AG09309 (cell line): ENCODE data around the gene CNOT6.
"Not testable (repeated sequence)": the region's sequence is repeated elsewhere in the genome, so short reads cannot be mapped to it uniquely, and the experiment has no call there.

Experiments
- DNase-seq: peaks from one replicate; pipeline ENCODE4 v3.0.0-alpha.2; 2010; ENCODE audit warnings: low read depth
- H3K4me3 ChIP-seq: 2 replicates; pipeline ENCODE4 v1.5.1; 2011; ENCODE audit warnings: mild to moderate bottlenecking, low read depth, low read length, moderate library complexity; ENCODE audit not compliant: control insufficient read depth
- TF ChIP-seq, protein P1 (sequence below): IDR thresholded peaks from 2 replicates; pipeline ENCODE4 v1.5.1; 2011; ENCODE audit warnings: mild to moderate bottlenecking, low read depth, low read length, inconsistent platforms; ENCODE audit not compliant: insufficient read depth, control insufficient read depth; ENCODE audit errors: missing control alignments

CNOT6 gene

GRCh38 chr5:180472269-180472668 is 21.9 kb upstream of the CNOT6 start:
- TF ChIP-seq, protein P1, sequence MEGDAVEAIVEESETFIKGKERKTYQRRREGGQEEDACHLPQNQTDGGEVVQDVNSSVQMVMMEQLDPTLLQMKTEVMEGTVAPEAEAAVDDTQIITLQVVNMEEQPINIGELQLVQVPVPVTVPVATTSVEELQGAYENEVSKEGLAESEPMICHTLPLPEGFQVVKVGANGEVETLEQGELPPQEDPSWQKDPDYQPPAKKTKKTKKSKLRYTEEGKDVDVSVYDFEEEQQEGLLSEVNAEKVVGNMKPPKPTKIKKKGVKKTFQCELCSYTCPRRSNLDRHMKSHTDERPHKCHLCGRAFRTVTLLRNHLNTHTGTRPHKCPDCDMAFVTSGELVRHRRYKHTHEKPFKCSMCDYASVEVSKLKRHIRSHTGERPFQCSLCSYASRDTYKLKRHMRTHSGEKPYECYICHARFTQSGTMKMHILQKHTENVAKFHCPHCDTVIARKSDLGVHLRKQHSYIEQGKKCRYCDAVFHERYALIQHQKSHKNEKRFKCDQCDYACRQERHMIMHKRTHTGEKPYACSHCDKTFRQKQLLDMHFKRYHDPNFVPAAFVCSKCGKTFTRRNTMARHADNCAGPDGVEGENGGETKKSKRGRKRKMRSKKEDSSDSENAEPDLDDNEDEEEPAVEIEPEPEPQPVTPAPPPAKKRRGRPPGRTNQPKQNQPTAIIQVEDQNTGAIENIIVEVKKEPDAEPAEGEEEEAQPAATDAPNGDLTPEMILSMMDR: no peak
- H3K4me3 ChIP-seq: no peak overlapping the region
- DNase-seq: no peak

DNA sequence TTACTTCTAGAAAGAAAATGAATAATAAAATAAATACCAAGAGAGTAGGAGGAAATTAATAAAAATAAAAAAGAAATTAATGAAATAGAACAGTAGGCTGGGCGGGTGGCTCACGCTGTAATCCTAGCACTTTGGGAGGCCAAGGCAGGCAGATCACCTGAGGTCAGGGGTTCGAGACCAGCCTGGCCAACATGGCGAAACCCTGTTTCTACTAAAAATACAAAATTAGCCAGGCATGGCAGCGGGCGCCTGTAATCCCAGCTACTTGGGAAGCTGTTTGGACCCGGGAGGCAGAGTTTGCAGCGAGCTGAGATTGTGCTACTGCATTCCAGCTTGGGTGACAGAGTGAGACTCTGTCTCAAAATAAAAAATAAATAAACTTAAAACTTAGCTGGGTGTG is 20.8 kb upstream of the CNOT6 start:
- DNase-seq, H3K4me3 ChIP-seq: not testable (repeated sequence)

- H3K4me3 ChIP-seq: no peak overlapping the region
- no peak for DNase-seq
- TF ChIP-seq, protein P1: no peak
These were observed 19.6 kb upstream of the CNOT6 start for GRCh38 chr5:180474569-180474968.

DNA sequence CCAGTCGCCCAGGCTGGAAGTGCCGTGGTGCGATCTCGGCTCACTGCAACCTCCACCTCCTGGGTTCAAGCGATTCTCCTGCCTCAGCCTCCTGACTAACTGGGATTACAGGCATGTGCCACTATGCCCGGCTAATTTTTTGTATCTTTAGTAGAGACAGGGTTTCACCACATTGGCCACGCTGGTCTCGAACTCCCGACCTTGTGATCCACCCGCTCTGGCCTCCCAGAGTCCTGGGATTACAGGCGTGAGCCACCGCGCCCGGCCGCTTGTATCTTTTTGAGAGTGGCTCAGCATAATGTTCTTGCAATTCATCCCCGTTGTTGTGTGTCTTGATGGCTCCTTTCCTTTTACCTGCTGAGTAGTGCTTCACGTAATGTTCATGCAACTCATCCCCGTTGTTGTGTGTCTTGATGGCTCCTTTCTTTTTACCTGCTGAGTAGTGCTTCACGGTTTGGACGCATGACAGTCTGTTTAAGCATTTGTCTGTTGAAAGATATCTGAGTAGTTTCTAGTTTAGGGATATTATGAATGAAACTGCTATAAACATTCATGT is 18.1 kb upstream of the CNOT6 start:
- not testable (repeated sequence) for H3K4me3 ChIP-seq, DNase-seq

- TF ChIP-seq, protein P1: no peak
These were observed 9.4 kb upstream of the CNOT6 start for GRCh38 chr5:180484813-180485212.

GRCh38 chr5:180486636-180487149 is 7.5 kb upstream of the CNOT6 start:
- TF ChIP-seq, protein P1: no peak
- no peak for DNase-seq
- H3K4me3 ChIP-seq: no peak overlapping the region

More at GRCh38 chr5:180484813-180485212, 9.4 kb upstream of the CNOT6 start:
- no peak overlapping the region for H3K4me3 ChIP-seq
- no peak for DNase-seq

- TF ChIP-seq, protein P1: no peak
These were observed 6.6 kb upstream of the CNOT6 start for GRCh38 chr5:180487556-180487955.

DNA sequence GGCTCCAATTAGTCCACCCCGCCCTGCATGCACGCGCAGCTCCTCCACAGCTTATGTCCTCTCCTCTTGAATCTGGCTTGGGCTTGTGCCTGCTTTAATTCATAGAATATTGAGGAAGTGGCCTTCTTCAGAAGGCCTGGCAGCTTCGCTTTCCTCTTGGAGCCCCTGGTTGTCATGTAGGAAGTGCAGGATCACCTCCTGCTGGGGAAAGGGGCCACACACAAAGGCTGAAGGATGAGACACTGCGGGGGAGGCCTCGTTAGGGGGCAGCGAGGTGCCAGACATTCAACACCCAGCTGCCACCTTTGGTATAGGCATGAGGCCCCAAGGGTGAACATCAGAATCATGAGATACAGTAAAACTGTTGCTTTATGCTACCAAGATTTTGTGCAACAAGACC is 2.7 kb upstream of the CNOT6 start:
- DNase-seq: no peak
- TF ChIP-seq, protein P1: no peak
- no peak overlapping the region for H3K4me3 ChIP-seq

More at GRCh38 chr5:180487556-180487955, 6.6 kb upstream of the CNOT6 start:
- H3K4me3 ChIP-seq: no peak overlapping the region
- DNase-seq: no peak
